GDM1 (cell line): ENCODE data around the gene SMIM10.
"Not testable (repeated sequence)": the region's sequence is repeated elsewhere in the genome, so short reads cannot be mapped to it uniquely, and the experiment has no call there.

Experiments used
- DNase-seq: peaks from one replicate; lab custom pipeline; 2025; lab: John Stamatoyannopoulos, UW

Gene SMIM10

GRCh38 chrX:134990801-134991481 lies at the start of gene SMIM10:
SMIM10 (plus strand) TSS chrX:134990991; CDS start chrX:134991096, 105 bp downstream.
- DNase-seq, result no peak

GRCh38 chrX:134946364-134946763 lies 44.4 kb upstream of the SMIM10 start:
- DNase-seq, result not testable (repeated sequence)

GRCh38 chrX:134948333-134949241 lies 42.2 kb upstream of the SMIM10 start:
- no peak for DNase-seq

- DNase-seq, result no peak
Measured at GRCh38 chrX:134949271-134949670, 41.5 kb upstream of the SMIM10 start.

- DNase-seq, result no peak
Measured at GRCh38 chrX:134957836-134958235, 33.0 kb upstream of the SMIM10 start.

GRCh38 chrX:134960366-134960765 lies 30.4 kb upstream of the SMIM10 start:
- not testable (repeated sequence) for DNase-seq

- no peak for DNase-seq
Measured at GRCh38 chrX:134963041-134963440, 27.8 kb upstream of the SMIM10 start.

- no peak for DNase-seq
Measured at GRCh38 chrX:134969726-134970125, 21.1 kb upstream of the SMIM10 start.

GRCh38 chrX:134971926-134972325 lies 18.9 kb upstream of the SMIM10 start:
- DNase-seq, result no peak

- DNase-seq, result no peak
Measured at GRCh38 chrX:134975516-134975915, 15.3 kb upstream of the SMIM10 start.

GRCh38 chrX:134981910-134982309 lies 8.9 kb upstream of the SMIM10 start:
- DNase-seq, result no peak

- no peak for DNase-seq
Measured at GRCh38 chrX:134982748-134983147, 8.0 kb upstream of the SMIM10 start.

GRCh38 chrX:134985479-134985878 lies 5.3 kb upstream of the SMIM10 start:
- no peak for DNase-seq

GRCh38 chrX:134990475-134990800 lies 353 bp upstream of the SMIM10 start:
- DNase-seq, result no peak

GRCh38 chrX:134997646-134998045 lies 6.9 kb downstream of the SMIM10 start:
- DNase-seq, result no peak

GRCh38 chrX:134998246-134998645 lies 7.5 kb downstream of the SMIM10 start:
- DNase-seq, result no peak

GRCh38 chrX:134999469-134999868 lies 8.7 kb downstream of the SMIM10 start:
- peak; percentile 2 for DNase-seq

- DNase-seq, result no peak
Measured at GRCh38 chrX:135000516-135000915, 9.7 kb downstream of the SMIM10 start.

- peak; percentile 48 for DNase-seq
Measured at GRCh38 chrX:135003876-135004623, 13.3 kb downstream of the SMIM10 start.

- no peak for DNase-seq
Measured at GRCh38 chrX:135006187-135006586, 15.4 kb downstream of the SMIM10 start.

GRCh38 chrX:135009057-135009610 lies 18.3 kb downstream of the SMIM10 start:
- no peak for DNase-seq

- no peak for DNase-seq
Measured at GRCh38 chrX:135009838-135010237, 19.0 kb downstream of the SMIM10 start.
